HG03095 (cell line): Measurements from ENCODE around the gene FHIP1A.

Source experiments
- ATAC-seq: cut with Tn5 transposase; IDR thresholded peaks from one replicate; pipeline ENCODE4 v1.9.1; 2021; ENCODE audit warnings: moderate library complexity; ENCODE audit not compliant: unreplicated experiment

The FHIP1A gene

GRCh38 chr4:151417766-151418376 is 8.9 kb downstream of the FHIP1A start:
- no peak for ATAC-seq

- ATAC-seq: no peak
Measured at GRCh38 chr4:151418385-151418784, 9.4 kb downstream of the FHIP1A start.

- ATAC-seq: no peak
Measured at GRCh38 chr4:151418856-151419255, 9.9 kb downstream of the FHIP1A start.

- no peak for ATAC-seq
Measured at GRCh38 chr4:151420250-151420807, 11.4 kb downstream of the FHIP1A start.

- no peak for ATAC-seq
Measured at GRCh38 chr4:151422854-151423253, 13.9 kb downstream of the FHIP1A start.

- ATAC-seq: no peak
Measured at GRCh38 chr4:151426513-151426912, 17.5 kb downstream of the FHIP1A start.

- ATAC-seq: no peak
Measured at GRCh38 chr4:151427266-151427665, 18.3 kb downstream of the FHIP1A start.

GRCh38 chr4:151428346-151428745 is 19.4 kb downstream of the FHIP1A start:
- ATAC-seq: no peak

GRCh38 chr4:151429957-151430570 is 21.1 kb downstream of the FHIP1A start:
- ATAC-seq: peak; percentile 82

- no peak for ATAC-seq
Measured at GRCh38 chr4:151430740-151431457, 21.9 kb downstream of the FHIP1A start.

- ATAC-seq: no peak
Measured at GRCh38 chr4:151431728-151432127, 22.8 kb downstream of the FHIP1A start.

- ATAC-seq: no peak
Measured at GRCh38 chr4:151432654-151433053, 23.7 kb downstream of the FHIP1A start.

GRCh38 chr4:151434183-151434860 is 25.3 kb downstream of the FHIP1A start:
- ATAC-seq: no peak

GRCh38 chr4:151436093-151436518 is 27.1 kb downstream of the FHIP1A start:
- no peak for ATAC-seq

GRCh38 chr4:151437505-151437904 is 28.5 kb downstream of the FHIP1A start:
- no peak for ATAC-seq

GRCh38 chr4:151438154-151438553 is 29.2 kb downstream of the FHIP1A start:
- no peak for ATAC-seq

- ATAC-seq: no peak
Measured at GRCh38 chr4:151439320-151439719, 30.3 kb downstream of the FHIP1A start.

GRCh38 chr4:151442002-151442401 is 33.0 kb downstream of the FHIP1A start:
- ATAC-seq: no peak

- ATAC-seq: no peak
Measured at GRCh38 chr4:151443247-151443646, 34.3 kb downstream of the FHIP1A start.

GRCh38 chr4:151443752-151444151 is 34.8 kb downstream of the FHIP1A start:
- no peak for ATAC-seq

GRCh38 chr4:151446208-151446607 is 37.2 kb downstream of the FHIP1A start:
- no peak for ATAC-seq
